ENCODE measurements around the gene C6orf62. TPM values are rescaled to one million over a fixed set of nuclear protein-coding genes. Genes with fewer than 3 reads are reported as not detected.

The C6orf62 gene
- polyA plus RNA-seq, 1 of the 3 experiments (the other 2 are of a cell fraction) = 36.0 TPM

GRCh38 chr6:24690593-24690992 is 28.4 kb downstream of the C6orf62 start:
- no peak overlapping the region for H3K4me2 ChIP-seq
- H3K9me2 ChIP-seq = no peaks in the 10 kb centered on the region
- H4K20me1 ChIP-seq (ENCODE audit: insufficient read depth) = no peaks in the 10 kb centered on the region
- ChIA-PET POLR2A (no interaction called here), CTCF (interaction anchor here (3.1 to 5.2 kb wide), 2 partner anchors 107 to 110 kb away, joined by 20 to 28 read pairs; no protein-coding TSS in a partner anchor)
- TF ChIP-seq EP300 (IDR thresholded peaks at IDR 0.05; ENCODE audit: borderline replicate concordance in 1 of 2, low read depth in 1 of 2, low read length in 1 of 2) = no peak
- TF ChIP-seq GABPA (IDR thresholded peaks at IDR 0.05; ENCODE audit: low read depth) = no peak
- no peak for TF ChIP-seq USF2 (IDR thresholded peaks at IDR 0.05; ENCODE audit: borderline replicate concordance, low read depth, low read length)
- H3K9ac ChIP-seq = no peak overlapping the region
- 76% methylated on average over 1 of the region's 1 CpG for WGBS (ENCODE audit: low lambda C conversion rate)
- H3F3A ChIP-seq (replicated peaks; ENCODE audit: insufficient read depth) = no peaks in the 10 kb centered on the region
- no peak overlapping the region for H3K27ac ChIP-seq (ENCODE audit: low read depth in 2 of 2, low read length in 1 of 2)
- H3K27me3 ChIP-seq (ENCODE audit: insufficient read depth) = no peaks in the 10 kb centered on the region
- H3K4me1 ChIP-seq (ENCODE audit: control insufficient read depth in 1 of 2, insufficient read depth in 2 of 2, low read depth in 1 of 2, low read length in 1 of 2) = no peaks in the 10 kb centered on the region
- no peaks in the 10 kb centered on the region for H3K79me2 ChIP-seq (ENCODE audit: insufficient read depth)
- no peak overlapping the region for H3K4me3 ChIP-seq (ENCODE audit: low read depth in 2 of 2, low read length in 1 of 2)
- H2AFZ ChIP-seq (ENCODE audit: low read depth) = no peak overlapping the region
- DNase-seq = no peak
- H3K9me3 ChIP-seq = no peaks in the 10 kb centered on the region
- H3K36me3 ChIP-seq (replicated peaks in 1 of 2; ENCODE audit: control insufficient read depth in 1 of 2, insufficient read depth in 2 of 2, low read length in 1 of 2) = no peaks in the 10 kb centered on the region

- no peaks in the 10 kb centered on the region for H3F3A ChIP-seq (replicated peaks; ENCODE audit: insufficient read depth)
- no peaks in the 10 kb centered on the region for H3K4me1 ChIP-seq (ENCODE audit: control insufficient read depth in 1 of 2, insufficient read depth in 2 of 2, low read depth in 1 of 2, low read length in 1 of 2)
- no peak for DNase-seq
- no peaks in the 10 kb centered on the region for H3K9me2 ChIP-seq
- ChIA-PET POLR2A (no interaction called here), CTCF (interaction anchor here (0.7 to 5.2 kb wide), 3 partner anchors 106 to 407 kb away, joined by 3 to 28 read pairs (median 20); no protein-coding TSS in a partner anchor)
- H2AFZ ChIP-seq (ENCODE audit: low read depth) = no peak overlapping the region
- H4K20me1 ChIP-seq (ENCODE audit: insufficient read depth) = no peaks in the 10 kb centered on the region
- no peaks in the 10 kb centered on the region for H3K27me3 ChIP-seq (ENCODE audit: insufficient read depth)
- H3K27ac ChIP-seq (ENCODE audit: low read depth in 2 of 2, low read length in 1 of 2) = no peak overlapping the region
- no peaks in the 10 kb centered on the region for H3K79me2 ChIP-seq (ENCODE audit: insufficient read depth)
- H3K36me3 ChIP-seq (replicated peaks in 1 of 2; ENCODE audit: control insufficient read depth in 1 of 2, insufficient read depth in 2 of 2, low read length in 1 of 2) = no peaks in the 10 kb centered on the region
- no peak for TF ChIP-seq ELF1 (IDR thresholded peaks at IDR 0.05)
- H3K4me3 ChIP-seq (ENCODE audit: low read depth in 2 of 2, low read length in 1 of 2) = no peak overlapping the region
- H3K9me3 ChIP-seq = no peaks in the 10 kb centered on the region
- H3K9ac ChIP-seq = no peak overlapping the region
- whole genome bisulfite sequencing (ENCODE audit: low lambda C conversion rate) = 92% methylated on average over 2 of the region's 2 CpGs
- no peak overlapping the region for H3K4me2 ChIP-seq
These were observed 29.0 kb downstream of the C6orf62 start for GRCh38 chr6:24689964-24690363.

GRCh38 chr6:24686946-24687345 is 32.0 kb downstream of the C6orf62 start:
- DNase-seq = no peak
- Histone ChIP-seq H3K4me1 (ENCODE audit: control insufficient read depth in 1 of 2, insufficient read depth in 2 of 2, low read depth in 1 of 2, low read length in 1 of 2) (no peaks in the 10 kb centered on the region), H3K27ac (ENCODE audit: low read depth in 2 of 2, low read length in 1 of 2) (no peak overlapping the region), H2AFZ (ENCODE audit: low read depth) (no peak overlapping the region), H3K9ac (no peak overlapping the region), H3K4me3 (ENCODE audit: low read depth in 2 of 2, low read length in 1 of 2) (no peak overlapping the region), H3K79me2 (ENCODE audit: insufficient read depth) (no peaks in the 10 kb centered on the region), H3K9me2 (no peaks in the 10 kb centered on the region), H3K27me3 (ENCODE audit: insufficient read depth) (no peaks in the 10 kb centered on the region), H3K4me2 (no peak overlapping the region), H3K36me3 (replicated peaks in 1 of 2; ENCODE audit: control insufficient read depth in 1 of 2, insufficient read depth in 2 of 2, low read length in 1 of 2) (no peaks in the 10 kb centered on the region), H3K9me3 (no peaks in the 10 kb centered on the region), H3F3A (replicated peaks; ENCODE audit: insufficient read depth) (no peaks in the 10 kb centered on the region), H4K20me1 (ENCODE audit: insufficient read depth) (no peaks in the 10 kb centered on the region)
- WGBS (ENCODE audit: low lambda C conversion rate) = 98% methylated on average over 4 of the region's 4 CpGs
- CTCF ChIA-PET = interaction anchor here (1.0 to 1.4 kb wide), 2 partner anchors 20 to 107 kb away, joined by 3 read pairs; partner anchors contain the start of genes ACOT13 and TDP2
- POLR2A ChIA-PET = no interaction called here
- TF ChIP-seq FOXM1 (IDR thresholded peaks at IDR 0.05; ENCODE audit: low read depth) (no peak), ZBTB33 (IDR thresholded peaks at IDR 0.05; ENCODE audit: borderline replicate concordance, low read depth) (no peak), REST (IDR thresholded peaks at IDR 0.05; ENCODE audit: low read depth, low read length) (no peak), FOXJ3 (CRISPR knock-in tag; IDR thresholded peaks at IDR 0.05) (no peak), TEAD4 (IDR thresholded peaks at IDR 0.05; ENCODE audit: borderline replicate concordance, insufficient read depth) (no peak), POLR2AphosphoS5 (IDR thresholded peaks at IDR 0.05; ENCODE audit: low read depth, low read length) (no peak), RAD21 (IDR thresholded peaks at IDR 0.05; ENCODE audit: low read length) (no peak), MEF2A (IDR thresholded peaks at IDR 0.05; ENCODE audit: borderline replicate concordance, low read depth) (no peak), USF2 (IDR thresholded peaks at IDR 0.05; ENCODE audit: borderline replicate concordance, low read depth, low read length) (no peak), PBX3 (IDR thresholded peaks at IDR 0.05) (no peak)
